HG03139 (cell line): ENCODE measurements around the gene APOC4.

Experiments used
- ATAC-seq: cut with Tn5 transposase; IDR thresholded peaks from one replicate; pipeline ENCODE4 v1.9.1; 2021; ENCODE audit not compliant: unreplicated experiment

APOC4 gene

DNA sequence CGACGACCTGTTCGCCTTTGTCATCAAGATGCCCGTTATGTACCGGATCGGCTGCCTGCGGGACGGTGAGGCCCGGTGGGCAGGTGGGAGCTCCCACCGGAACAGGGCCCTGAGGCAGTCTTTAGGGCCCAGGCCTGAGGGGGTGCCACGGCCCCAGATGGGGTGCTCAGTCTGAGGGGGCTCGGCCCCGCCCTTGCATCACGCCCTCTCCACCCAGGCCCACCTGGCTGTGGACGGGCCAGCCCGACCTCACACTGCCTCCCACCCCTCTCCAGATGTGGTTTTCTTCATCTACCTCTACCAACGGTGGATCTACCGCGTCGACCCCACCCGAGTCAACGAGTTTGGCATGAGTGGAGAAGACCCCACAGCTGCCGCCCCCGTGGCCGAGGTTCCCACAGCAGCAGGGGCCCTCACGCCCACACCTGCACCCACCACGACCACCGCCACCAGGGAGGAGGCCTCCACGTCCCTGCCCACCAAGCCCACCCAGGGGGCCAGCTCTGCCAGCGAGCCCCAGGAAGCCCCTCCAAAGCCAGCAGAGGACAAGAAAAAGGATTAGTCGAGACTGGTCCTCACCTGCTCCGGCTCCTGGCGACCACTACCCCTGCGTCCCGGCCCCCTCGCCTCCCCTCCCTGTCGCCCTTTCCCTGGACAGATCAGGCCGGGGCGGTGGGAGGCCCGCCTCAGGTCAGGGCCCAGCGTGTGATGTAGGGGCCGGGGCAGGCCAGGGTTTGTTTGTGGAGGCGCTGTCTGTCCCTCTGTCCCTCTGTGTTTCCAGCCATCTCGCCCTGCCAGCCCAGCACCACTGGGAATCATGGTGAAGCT lies 50.5 kb downstream of the APOC4 start:
- ATAC-seq: no peak

DNA sequence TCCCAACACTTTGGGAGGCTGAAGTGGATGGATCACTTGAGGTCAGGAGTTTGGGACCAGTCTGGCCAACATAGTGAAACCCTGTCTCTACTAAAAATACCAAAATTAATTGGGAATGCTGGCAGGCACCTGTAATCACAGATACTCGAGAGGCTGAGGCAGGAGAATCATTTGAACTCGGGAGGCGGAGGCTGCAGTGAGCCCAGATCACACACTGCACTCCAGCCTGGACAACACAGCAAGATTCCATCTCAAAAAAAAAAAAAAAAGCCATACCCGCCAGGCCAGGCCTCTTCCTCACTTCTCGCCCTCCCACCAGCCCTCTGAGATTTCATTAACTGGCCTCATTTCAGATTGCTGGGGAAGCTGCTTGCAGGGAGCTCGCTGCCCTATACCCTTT lies 51.5 kb downstream of the APOC4 start:
- no peak for ATAC-seq

DNA sequence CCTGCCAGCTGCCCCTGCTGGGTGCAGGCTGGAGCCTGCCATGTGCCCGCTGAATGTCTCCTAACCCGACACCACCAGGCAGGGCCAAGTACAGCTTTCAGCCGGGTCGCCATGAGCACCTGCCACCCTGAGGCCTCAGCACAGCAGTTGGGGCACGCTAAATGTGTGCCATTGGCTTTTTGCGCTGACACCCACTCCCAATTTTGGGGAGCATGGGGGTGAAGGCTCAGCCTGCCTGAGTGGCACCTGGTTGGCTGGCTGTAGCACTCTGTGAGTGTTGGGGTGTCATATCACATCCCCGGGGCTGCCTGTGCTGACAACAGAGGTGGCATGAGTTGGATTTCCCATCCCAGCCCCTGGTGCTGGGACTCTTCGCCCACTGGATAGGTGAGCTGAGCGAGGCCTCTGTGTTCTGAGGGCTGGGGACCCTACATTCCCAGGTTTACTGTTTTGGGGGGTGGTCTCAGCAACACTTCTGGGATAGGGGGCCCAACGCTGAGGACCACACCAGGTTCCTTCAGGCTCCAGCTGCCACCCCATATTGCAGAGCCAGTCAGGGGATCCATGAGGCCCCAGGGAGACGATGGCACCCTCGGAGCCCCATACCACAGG lies 52.0 kb downstream of the APOC4 start:
- ATAC-seq: no peak
